ENCODE data around the gene PLXNA2.

GRCh38 chr1:208081972-208082371, 162.2 kb downstream of the PLXNA2 start:
- no peak for TF ChIP-seq CTCF (IDR thresholded peaks at IDR 0.05; ENCODE audit: low read depth, low read length)
- no peak for TF ChIP-seq EZH2phosphoT487 (IDR thresholded peaks at IDR 0.05; ENCODE audit: low read depth)
